HK-2 (cell line): ENCODE measurements around the gene AKAP13.
"Not testable (repeated sequence)": the region's sequence is repeated elsewhere in the genome, so short reads cannot be mapped to it uniquely, and the experiment has no call there.

ENCODE experiments used
- DNase-seq: peaks from one replicate; pipeline ENCODE4 v3.0.0-alpha.2; 2018; ENCODE audit not compliant: unreplicated experiment

The AKAP13 gene

GRCh38 chr15:85500060-85500708 lies 119.8 kb downstream of the AKAP13 start:
- DNase-seq, result no peak

DNA sequence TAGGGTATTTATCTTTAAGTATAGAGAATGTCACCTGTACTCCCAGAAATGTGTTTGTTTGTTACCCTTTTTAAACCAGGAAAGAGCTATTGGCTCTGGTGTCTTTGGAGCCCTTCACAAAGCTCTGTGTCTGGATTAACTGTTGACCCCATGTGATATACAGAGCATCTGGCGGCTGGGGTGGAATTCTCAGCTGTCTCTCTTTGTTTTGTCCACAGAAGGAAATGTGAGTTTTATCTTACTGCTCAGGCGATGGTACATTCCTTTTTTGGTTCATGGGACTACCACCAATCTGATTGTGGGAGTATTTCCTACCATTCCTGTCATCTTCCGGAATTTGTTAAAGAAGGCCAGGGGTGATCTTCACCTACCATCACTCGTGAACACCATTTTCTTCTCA lies 120.3 kb downstream of the AKAP13 start:
- no peak for DNase-seq

DNA sequence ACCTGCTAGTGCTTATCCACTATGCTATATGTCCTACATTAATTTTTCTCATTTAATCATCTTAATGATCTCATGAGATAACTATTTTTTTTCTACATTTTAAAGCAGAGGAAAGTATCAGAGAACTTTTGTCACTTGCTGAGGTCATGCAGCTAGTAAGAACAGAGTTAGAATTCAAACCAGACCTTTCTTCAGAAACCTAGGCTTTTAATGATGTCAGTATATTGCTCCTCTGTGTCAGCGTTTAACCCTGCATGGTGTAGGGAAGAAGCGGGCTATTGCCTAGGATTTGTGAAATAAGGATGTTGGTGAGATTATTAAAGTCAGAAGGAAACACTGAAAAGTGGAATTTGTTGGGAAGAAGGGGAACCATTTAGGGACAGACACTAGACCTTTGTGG lies 121.2 kb downstream of the AKAP13 start:
- no peak for DNase-seq

DNA sequence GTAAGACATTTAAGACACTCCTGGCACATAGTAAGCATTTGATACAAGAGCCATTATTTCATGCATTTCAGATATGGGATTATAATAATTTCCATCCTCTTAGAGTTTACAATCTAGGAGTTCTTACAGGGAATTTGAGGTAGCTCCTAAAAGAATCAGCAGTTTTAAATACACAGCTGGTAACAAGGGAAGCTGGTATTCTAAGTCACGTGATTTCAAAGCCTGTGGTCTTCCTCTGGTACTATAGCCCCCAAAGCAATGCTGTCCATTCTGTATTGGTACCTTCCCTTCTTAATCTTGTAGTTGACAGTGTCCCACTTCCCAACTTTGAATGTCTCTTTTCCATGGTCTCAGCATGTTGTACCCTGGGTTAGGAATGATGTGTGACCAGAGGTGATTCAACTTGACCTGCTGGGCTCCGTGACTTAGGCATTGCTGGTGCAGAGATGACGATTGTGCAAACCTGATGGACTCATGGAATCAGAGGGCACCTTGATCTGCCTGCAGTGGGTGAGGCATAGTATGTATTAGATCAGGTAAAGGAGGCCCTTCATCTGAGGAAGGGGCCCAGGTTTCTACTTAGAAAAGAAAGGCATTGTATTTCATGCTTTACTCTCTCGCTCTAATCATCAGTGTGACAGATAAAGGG lies 122.9 kb downstream of the AKAP13 start:
- no peak for DNase-seq

DNA sequence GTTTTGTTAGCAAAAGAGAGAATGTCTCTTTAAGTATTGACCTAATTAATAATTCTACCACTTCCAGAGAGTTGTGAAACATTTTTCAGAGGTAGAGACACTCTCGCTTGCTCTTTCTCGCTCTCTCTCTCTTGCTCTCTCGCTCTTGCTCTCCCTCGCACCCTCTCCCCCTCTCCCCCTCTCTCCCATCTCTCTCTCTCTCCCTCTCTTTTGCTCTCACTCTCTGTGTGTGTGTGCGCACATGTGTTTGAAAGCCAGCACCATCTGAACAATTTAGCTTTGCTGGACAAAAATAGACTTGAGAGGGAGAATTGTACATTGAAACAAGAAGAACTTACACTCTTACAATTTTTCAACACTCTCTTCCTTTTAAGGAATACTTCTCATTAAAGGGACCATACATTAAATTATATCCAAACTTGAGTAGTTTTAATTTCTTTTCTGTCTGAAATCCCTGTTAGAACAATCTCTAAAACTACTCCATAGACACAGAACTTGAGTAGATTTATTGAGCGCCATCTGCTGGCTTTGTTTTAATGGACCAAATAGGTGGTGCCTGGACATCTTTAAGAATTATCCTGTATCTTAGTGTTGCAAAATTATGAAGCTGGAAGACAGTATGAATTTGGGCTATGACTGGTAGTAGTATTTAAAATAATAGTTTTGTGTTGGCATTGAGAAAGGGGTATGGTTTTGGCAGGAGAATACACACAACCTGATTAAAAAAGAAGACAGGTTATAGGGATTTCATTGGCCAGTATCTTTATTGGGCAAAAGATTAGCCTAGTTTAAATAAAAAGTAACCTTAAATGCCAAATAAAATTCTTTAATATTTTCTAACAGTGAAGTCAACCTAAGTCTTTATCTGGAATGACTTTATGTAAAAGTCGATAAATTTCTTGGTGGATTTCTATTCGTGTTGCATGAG lies 124.6 kb downstream of the AKAP13 start:
- DNase-seq, result no peak

DNA sequence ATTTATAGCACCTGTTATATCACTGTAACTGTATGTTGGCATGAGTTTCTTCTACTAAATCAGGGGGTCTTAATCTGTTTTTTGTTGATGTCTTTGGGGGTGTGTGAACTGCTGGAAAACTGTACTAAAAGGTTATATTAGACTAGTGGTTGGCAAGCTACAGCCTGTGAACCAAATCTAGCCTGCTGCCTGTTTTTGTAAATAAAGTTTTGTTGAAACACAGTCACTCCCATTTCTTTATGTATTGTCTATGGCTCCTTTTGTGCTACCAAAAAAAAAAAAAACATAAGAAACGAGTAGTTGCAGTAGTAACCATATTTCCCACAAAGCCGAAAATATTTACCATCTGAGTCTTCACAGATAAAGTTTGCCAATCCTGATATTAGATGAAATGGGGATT lies 126.7 kb downstream of the AKAP13 start:
- DNase-seq, result no peak

DNA sequence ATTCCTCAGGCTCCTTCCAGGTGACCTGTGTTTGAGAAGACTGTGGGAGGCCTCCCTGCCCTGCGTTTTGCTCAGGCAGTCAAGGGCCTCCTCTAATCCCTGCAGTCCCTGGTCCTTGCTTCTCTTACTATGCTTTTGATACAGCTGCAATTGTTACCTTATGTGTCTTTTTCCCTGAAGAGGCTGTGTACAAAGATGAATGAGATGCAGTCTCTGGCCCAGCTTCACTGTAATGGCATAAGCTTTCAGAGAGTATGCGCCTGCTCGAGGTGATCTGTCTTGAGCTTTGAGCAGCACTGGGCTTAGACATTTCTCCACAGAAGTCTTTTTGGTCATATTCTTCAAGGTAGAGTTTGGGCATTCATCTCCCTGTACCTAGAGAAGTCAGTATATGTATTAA lies 129.6 kb downstream of the AKAP13 start:
- no peak for DNase-seq

DNA sequence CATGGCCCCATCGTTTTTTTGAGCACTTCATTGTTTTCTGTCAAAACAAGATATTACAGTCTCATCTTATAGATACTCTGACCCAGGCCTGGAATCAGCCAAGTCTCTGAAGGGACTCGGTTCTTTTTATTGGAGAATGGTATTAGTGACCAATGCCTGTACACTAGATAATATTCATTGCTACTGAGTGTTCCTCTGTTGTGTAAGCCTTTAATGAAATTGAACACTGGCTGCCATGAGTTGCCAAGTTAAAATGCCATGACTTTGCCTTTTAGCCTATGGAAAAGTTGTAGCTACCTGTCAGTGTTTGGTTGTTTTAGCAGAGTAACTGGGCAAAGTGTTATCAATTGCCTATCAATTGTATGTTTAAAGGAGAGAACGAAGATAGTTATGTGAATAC lies 134.0 kb downstream of the AKAP13 start:
- DNase-seq, result no peak

DNA sequence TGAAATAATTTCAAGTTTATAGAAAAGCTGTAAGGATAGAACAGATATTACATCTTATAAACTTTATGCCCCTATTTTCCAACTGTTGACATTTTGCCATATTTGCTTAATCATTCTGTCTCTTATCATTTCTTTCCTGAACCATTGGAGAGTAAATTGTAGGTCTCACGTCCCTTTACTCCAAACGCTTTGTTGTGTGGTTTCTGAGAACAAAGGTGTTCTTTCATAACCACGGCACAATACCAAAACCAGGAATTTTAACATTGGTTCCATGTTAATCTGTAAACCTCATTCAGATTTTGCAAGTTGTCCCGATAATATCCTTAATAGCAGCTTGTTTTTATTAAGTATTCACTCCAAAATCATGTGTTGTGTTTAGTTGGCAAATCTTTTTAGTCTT lies 134.8 kb downstream of the AKAP13 start:
- no peak for DNase-seq

DNA sequence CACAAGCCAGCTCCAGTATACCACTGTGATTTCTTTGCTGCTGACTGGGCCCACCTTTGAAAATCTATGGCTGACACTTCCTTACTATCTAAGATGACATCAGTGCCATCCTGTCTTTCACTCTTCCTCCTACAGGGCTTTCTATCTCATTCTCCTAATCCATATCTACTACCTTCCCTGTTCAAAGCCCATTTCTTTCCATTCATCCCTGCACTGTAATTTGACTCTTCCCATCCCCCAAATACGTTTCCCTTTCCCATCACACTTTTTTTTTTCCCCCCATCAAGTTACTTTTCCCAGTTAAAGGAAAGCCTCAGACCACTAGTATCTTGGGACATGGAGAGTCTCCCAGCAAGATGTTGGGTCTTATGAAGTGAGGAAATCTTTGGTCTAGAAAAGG lies 136.7 kb downstream of the AKAP13 start:
- no peak for DNase-seq

GRCh38 chr15:85518979-85519761 lies 138.8 kb downstream of the AKAP13 start:
- no peak for DNase-seq

- no peak for DNase-seq
Measured at GRCh38 chr15:85520650-85521049, 140.2 kb downstream of the AKAP13 start.

DNA sequence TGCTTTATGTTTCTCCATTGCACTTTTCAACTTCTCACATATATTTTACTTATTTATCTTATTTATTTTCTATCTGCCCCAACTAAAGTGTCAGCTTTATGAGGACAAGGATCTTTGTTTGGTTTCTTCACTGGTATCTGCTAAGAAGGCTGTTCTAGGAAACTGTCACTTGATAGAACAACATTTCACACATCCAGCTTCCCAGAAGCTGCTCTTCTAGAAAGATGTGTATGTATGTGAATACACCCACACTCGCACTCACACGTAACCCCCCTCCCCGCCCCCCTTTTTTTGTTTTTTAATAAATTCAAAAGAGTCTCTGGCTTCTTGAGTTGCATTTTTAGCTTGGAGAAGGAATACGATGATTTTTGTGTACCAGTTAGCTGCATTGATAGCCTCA lies 143.1 kb downstream of the AKAP13 start:
- DNase-seq, result no peak

DNA sequence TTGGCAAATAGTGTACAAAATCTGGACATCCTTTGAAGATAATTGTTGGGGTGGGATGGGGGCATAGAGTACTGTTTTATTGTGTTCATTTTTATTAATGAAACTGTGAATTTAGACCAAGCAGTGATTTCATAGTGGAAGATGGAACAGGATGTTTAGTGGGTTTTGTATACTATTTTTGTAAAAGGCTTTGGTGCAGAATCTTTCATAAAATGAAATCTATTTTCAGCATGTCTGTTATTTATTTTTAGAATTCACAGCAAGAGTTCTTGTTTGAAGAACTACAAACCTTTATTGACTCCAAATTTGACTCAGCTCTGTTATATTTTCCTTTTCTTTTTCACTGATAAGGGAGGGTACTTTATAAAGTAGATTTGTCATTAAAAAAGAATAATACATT lies 145.4 kb downstream of the AKAP13 start:
- DNase-seq, result no peak

DNA sequence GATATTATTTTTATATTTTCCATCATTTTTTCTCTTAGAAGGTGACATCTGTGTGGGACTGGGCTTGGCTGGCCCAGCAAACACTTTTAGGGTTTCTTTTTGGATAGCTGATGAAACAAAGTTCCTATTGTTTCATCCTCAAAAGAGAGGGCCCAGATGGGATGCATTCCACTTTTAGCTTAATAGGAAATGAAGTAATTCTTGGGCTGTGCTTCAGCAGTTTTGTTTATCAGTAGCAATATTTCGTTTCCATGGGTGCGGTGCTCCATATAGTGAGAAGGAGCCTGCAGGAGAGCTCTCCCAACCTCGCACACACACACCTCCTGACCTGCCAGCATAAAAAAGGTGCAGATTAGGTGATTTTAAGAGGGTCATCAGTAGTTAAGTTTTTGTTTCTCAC lies 147.5 kb downstream of the AKAP13 start:
- no peak for DNase-seq

DNA sequence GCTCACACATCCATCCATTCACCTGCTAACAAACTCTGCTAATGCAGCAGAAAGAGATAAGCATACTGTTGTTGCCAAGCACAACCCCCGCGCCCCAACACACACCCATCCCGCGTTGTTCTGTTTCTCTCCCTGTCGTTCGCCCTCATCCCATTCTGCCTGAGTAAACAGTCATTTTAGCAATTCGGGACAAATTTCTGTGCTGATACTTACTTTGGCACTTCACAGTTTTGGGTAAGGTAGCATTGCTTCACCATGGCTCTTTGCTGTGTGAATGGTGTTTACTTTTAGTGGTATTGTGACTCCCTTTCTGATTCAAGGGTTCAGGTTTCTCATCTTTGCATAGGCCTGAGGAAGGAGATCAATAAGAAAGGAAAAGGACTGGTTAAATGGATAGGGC lies 149.7 kb downstream of the AKAP13 start:
- no peak for DNase-seq

DNA sequence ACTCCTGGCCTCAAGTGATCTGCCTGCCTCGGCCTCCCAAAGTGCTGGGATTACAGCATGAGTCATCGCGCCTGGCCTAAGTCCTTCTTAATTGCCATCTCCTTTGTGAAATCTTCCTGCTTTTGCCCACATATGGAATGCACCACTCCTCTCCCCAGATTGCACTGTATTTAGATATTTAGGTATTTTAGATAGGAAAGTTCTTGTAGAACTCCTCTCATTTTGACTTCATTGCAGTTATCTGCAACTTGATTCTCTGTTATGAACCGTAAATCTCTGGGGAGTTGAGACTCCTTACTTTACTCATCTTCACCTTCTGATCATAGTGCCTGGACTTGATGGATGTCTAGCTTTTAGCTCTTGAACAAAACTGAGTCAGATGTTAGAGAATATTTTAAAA lies 150.7 kb downstream of the AKAP13 start:
- no peak for DNase-seq

DNA sequence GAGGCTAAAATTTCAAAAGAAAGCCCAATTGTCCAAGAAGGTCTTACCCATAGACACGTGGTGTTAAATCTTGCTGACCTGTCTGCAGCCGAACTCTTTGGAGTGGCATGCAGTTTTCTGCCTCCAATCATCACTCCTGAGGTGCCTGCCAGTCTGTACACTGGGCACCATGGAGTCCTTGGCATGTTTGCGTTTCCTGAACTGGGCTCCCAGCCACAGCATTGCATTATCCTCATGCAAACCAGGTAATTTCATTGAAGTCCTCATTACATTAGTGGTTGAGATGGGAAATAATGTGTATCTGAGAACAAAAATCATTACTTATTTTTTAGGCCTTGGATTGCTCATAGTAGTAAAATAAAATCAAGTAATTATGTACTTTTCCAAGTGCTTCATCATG lies 152.3 kb downstream of the AKAP13 start:
- DNase-seq, result no peak

DNA sequence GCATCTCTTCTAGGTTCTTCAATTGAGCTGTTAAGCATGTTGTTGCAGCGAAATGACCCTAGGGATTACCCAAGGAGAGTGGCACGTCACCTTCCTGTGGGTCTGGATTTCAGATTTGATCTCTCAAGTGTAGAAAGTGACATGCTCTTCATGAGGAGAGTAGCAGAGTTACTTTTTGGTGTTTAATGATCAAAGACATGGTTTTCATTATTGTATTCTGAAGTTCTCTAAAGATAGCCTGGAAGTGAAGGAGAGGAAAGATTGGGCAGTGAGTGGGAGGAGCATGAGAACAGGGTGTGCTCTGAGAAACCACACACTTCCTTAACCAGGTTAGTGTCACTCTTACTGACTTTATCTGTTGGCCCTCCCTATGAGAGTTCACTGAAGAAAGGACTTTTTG lies 153.6 kb downstream of the AKAP13 start:
- no peak for DNase-seq

- DNase-seq, result not testable (repeated sequence)
Measured at GRCh38 chr15:85535533-85536330, 155.3 kb downstream of the AKAP13 start.

DNA sequence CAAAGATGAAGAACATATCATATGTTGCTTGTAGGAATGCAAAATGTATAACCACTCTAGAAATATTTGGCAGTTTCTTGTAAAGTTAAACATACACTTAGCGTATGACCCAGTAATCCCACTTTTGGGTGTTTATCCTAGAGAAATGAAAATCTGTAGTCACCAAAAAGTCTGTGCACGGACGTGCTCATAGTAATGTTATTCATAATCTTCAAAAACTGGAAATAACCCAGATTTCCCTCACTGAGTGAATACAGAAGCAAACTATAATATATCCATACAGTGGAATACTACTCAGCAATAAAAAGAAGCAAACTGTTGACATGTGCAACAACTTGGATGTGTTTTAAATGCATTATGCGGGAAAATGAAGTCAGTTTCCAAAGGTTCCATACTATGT lies 155.9 kb downstream of the AKAP13 start:
- no peak for DNase-seq
